Muscle of arm (tissue), 12 donors: ENCODE results near the gene PKLR. TPM values are rescaled to one million over a fixed set of nuclear protein-coding genes. Genes with fewer than 3 reads are reported as not detected.
"Not testable (repeated sequence)": the region's sequence is repeated elsewhere in the genome, so short reads cannot be mapped to it uniquely, and the experiment has no call there.

Experiments
- DNase-seq: peaks from one replicate; pipeline ENCODE4 v3.0.0-alpha.2; 2013
- polyA plus RNA-seq, 12 donors: library from polyadenylated mRNA; unstranded; fragments of 120-200 nt; gene quantifications; one replicate each; pipeline ENCODE4 v1.2.1, GENCODE V29; 2013; ENCODE audit not compliant: insufficient read length in 12 of 12

The PKLR gene
- polyA plus RNA-seq, 12 donors: 0.07 to 0.44 (median 0.15) TPM; not detected in 4

- no peak for DNase-seq
These were observed 18.3 kb upstream of the PKLR start for GRCh38 chr1:155319536-155319935.

DNA sequence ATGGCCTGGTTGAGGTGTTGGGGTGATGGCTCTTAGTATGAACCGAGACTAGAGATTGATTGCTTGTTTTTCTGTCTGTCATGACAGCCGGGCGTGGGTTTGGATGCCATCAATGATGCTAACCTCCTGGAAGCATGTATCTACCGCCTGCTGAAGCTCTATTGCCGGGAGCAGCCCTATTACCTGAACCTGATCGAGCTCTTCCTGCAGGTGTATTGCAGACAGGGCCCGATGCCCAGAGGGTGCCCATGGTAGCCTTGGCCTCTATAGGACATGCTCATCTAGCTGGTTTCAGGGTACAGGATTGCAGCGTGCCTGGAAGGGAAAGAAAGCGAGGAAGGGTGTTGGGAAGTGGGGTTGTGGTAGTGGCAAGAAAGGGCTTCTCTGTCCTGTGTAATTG lies 16.8 kb upstream of the PKLR start:
- no peak for DNase-seq

DNA sequence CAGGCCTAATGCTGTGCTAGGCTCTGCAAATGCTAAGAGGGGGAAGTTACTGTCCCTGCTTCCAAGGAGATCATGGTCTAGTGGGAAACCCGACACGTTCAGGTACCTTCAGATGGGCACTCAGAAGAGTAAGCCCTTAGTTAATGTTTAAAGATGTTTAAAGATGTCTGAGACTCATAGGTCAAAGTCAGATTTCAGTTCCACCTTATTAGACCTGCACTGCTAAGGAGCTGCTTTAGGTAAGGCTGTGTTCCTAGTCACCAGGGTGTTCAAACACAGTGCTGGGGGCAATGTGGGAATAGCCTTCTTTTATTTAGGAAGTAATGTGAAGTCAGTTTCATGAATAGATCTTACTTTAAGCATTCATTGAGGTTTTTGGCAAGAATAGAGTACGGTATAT lies 15.7 kb upstream of the PKLR start:
- DNase-seq: no peak

DNA sequence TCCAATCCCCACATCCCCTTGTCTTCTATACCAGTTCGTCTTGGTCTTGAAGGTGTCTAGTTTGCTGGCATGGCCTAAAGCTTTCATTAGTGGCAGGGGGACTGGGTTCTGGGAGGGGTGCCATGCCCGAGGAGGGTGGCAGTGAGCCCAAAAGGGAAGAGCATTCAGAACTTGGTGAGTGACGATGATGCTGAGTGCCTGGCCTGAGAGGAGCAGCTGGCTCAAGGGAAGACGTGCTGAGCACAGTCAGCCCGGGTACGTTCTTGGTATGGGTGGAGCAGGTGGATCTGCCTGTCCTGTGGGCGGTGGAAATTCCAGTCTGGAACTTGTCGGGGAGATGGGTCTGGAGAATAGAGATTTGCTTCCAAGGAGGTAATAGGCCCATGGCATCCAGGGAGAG lies 12.0 kb upstream of the PKLR start:
- DNase-seq: no peak

GRCh38 chr1:155309423-155310021 lies 8.3 kb upstream of the PKLR start:
- no peak for DNase-seq

GRCh38 chr1:155308493-155309422 lies 7.5 kb upstream of the PKLR start, which contains the start of gene FDPS:
TSS of gene FDPS (plus strand) at chr1:155308866. CDS start at chr1:155309790, 924 bp downstream.
- peak; percentile 99 for DNase-seq

- DNase-seq: no peak
These were observed 6.1 kb upstream of the PKLR start for GRCh38 chr1:155307247-155307740.

GRCh38 chr1:155305881-155306391 lies 4.7 kb upstream of the PKLR start:
- no peak for DNase-seq

GRCh38 chr1:155304558-155305063 lies 3.4 kb upstream of the PKLR start:
- no peak for DNase-seq

DNA sequence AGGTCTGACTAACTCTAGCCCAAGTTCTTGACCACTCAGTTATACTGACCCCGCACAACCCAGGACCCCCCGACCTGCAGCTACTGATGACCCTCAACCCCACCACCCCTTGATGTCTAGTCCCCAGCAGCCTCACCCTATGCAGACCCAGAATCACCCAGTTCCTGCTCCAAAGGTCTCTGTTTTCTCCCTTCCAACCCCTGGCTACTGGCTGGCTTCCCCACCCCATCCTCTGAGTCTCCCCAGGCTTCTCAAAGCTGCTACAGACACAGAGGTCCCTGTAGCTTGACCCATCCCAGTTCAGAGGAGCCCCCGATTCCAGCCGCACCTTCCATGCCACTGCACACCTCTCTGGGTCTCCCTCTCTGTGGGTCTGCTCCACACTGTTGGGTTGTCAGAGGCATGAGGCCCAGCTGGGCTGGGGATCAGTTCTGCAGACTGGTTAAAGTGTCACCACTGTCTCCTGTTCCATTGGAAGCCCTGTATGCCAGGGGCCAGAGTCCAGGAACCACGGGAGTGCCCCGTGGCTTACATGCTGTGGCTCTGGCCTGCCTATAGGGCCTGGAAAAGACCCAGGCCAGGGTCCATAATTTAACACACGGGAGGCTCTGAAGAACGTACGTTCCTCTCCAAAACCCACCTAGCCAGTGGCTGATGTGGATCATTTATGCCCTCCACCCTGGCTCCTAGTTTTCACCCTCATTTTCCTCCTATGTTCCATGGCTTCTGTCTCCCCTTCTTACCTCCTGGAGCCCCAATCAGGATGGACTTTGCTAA lies 497 bp downstream of the PKLR start:
- DNase-seq: no peak

GRCh38 chr1:155300024-155300423 lies 1.2 kb downstream of the PKLR start:
- no peak for DNase-seq

- DNase-seq: no peak
These were observed 3.9 kb downstream of the PKLR start for GRCh38 chr1:155297384-155297783.

- DNase-seq: no peak
These were observed 4.6 kb downstream of the PKLR start for GRCh38 chr1:155296661-155297060.

- DNase-seq: no peak
These were observed 5.3 kb downstream of the PKLR start for GRCh38 chr1:155295942-155296267.

GRCh38 chr1:155295183-155295941 lies 5.9 kb downstream of the PKLR start:
- DNase-seq: no peak

- no peak for DNase-seq
These were observed 6.6 kb downstream of the PKLR start for GRCh38 chr1:155294520-155295182.

DNA sequence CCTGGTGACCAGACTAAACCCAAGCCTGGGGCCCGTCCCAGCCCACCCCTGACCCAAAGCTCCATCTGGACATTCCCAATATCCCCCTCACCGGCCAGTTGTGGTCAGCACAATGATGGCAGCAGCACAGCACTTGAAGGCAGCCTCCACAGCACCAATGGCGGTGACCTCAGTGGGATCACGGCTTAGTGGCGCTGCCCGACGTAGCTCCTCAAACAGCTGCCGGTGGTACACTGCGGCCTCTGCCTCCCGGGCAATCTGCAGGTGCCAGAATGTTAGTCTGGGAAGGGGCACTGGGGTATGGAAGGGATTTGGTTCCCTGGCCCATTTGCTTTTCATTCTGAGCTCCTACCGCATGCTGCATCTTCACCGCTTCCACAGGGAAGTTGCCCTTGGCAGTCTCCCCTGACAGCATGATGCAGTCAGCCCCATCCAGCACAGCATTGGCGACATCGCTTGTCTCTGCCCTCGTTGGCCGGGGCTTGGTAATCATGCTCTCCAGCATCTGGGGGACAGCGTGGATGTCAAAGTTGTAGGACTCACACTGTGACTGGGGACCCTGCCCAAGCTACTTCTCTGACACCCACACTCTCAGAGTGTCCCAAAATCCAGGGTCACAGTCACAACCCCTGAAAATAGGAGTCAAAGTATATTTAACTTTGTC lies 8.0 kb downstream of the PKLR start:
- no peak for DNase-seq

GRCh38 chr1:155291006-155291405 lies 10.2 kb downstream of the PKLR start:
- DNase-seq: not testable (repeated sequence)

DNA sequence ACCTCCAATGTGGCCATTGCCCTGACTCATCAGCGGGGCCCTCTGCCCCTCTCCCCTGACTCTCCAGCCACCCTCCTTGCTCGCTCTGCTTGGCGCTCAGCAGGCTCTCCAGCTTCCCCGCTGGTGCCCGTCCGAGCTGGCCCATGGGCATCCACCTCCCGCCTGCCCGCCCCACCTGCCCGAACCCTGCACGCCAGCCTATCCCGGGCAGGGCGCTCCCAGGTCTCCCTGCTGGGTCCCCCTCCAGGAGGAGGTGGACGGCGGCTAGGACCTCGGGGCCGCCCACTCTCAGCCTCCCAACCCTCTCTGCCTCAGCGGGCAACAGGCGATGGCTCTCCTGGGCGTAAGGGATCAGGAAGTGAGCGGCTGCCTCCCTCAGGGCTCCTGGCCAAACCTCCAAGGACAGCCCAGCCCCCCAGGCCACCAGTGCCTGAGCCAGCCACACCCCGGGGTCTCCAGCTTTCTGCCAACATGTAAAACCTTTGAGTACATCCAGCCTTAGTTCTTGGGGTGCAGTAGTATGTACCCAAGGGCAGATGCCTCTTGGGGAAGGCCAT lies 13.2 kb downstream of the PKLR start:
- DNase-seq: no peak

- DNase-seq: no peak
These were observed 14.7 kb downstream of the PKLR start for GRCh38 chr1:155286544-155286943.
